ENCODE measurements around the gene FAIM2.
"Not testable (repeated sequence)": the region's sequence is repeated elsewhere in the genome, so short reads cannot be mapped to it uniquely, and the experiment has no call there.

Gene FAIM2

GRCh38 chr12:49893753-49894750 is 9.6 kb downstream of the FAIM2 start:
- no peak for DNase-seq (ENCODE audit: low spot score)

DNA sequence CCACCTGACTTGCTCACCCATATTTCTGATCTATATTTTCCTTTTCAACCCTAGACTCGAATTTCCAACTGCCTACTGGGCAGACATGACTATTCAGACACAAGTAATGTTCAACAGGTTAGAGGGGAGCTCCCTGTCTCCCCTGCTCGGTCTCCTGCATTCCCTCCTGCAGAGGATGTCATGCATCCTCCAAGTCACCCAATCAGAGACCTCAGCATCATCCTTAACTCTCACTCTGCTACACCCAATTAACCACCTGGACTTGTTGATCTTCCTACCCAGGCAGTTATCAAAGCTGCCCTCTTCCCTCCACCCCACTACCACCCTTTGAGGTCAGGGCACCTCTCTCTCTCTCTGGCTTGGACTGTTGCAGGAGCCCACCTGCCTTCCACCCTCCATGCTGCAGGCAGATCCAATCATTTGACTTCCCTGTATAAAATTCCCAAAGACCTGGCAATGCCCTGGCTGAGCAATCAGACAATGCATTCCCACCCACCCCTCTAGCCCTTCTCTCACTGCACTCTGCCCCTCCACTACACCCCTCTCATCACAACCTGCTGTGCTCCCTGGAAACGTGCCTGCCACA is 10.9 kb downstream of the FAIM2 start:
- DNase-seq (ENCODE audit: low spot score) = no peak

DNA sequence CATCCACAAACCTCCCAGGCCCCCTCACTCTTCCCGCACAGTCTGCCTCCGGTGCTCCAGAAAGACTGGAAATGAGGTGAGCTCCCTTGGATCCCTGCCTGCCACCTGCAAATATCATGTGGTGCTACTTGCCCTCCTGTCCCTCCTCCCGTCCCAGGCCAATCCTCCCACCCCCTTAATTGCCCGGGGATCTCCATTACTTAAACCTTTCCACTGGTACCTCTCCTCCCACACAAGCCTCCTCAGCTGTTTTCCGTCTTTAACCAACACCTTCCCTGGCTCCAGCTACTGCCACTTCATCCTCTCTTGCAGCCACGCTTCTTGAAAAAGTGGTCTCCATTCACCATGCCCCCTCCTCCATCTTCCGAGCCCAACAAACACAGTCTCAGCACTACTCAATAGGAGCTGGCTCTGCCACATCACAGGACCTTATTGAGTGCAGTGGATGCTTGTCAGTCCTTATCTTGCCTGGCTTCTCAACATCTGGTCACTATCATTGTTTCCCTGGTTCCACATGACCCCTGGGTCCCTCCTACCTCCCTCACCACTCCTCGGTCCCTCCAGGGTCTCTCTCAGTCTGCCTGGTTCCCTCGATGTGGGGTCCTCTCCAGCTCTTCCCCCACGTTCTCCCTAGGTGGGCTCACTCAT is 11.5 kb downstream of the FAIM2 start:
- no peak for DNase-seq (ENCODE audit: low spot score)

GRCh38 chr12:49891476-49891875 is 12.2 kb downstream of the FAIM2 start:
- DNase-seq (ENCODE audit: low spot score) = no peak

DNA sequence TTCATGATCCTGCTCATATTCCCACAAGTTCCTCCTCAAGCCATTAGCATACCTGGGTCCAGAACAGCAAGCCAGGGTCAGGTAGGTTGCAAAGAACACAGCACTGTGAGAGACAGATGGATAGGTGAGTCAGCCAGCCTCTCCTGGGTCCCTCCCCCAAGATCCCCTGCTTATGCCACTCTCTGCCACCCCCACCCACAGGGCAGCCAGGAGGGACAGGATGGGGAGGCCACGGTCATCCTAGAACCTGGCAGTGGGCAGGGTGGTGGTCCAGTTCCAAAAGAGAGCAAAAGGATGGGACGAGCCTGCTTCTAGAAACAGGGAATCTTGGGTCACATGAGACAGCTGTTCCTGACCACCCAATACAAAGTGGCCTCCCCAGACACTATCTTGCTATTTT is 12.7 kb downstream of the FAIM2 start:
- DNase-seq (ENCODE audit: low spot score) = no peak

DNA sequence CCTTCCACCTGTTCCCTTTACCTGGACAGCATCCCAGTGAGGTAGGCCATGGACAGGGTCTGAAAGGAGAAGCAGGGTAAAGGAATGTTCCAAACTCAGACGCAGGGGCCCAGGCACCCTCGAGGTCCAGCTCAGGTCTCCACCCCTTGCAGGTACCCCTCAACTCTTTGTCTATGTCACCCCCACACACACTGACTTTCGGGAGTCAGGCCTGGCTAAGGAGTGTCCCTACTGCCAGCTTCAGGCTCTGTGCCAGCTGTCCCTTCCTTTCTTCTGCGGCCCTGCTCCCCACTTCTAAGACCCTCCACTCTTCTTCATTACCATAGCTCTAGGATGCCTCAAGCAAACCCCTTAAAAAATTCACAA is 13.6 kb downstream of the FAIM2 start:
- no peak for DNase-seq (ENCODE audit: low spot score)

DNA sequence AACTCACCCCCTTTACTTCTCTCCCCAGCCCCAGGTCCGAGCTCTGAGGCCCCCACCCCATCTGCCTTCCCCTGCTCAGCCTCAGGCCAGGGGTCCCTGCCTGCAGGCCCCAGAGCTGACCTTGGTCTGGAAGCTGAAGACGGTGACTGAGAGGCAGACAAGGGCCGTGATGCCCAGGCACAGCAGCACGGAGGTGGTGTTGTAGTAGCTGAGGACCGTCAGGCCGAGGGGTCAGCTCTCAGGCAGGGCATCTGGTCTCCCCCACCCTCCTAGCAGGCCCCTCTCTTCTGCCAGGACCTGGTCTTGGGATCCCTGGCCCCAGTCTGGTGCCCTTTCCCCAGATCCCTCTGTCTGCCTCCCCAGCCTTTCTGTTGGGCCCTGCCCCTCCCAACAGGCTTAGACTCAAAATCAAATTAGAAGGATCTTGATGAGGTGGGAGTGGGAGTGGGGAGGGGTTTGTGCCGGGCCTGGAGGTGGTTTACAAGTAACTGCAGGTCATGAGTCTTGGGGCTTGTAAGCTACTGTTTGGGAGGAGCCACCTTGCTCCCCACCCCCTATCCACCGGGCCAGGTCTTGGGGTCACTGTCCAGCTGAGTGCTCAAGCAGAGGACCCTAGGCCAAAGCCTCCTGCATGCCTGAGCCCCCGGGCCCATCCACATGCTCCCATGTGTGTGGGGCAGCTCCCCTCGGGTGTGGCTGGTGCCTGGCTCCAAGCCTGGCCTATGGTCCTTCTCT is 14.2 kb downstream of the FAIM2 start:
- no peak for DNase-seq (ENCODE audit: low spot score)

DNA sequence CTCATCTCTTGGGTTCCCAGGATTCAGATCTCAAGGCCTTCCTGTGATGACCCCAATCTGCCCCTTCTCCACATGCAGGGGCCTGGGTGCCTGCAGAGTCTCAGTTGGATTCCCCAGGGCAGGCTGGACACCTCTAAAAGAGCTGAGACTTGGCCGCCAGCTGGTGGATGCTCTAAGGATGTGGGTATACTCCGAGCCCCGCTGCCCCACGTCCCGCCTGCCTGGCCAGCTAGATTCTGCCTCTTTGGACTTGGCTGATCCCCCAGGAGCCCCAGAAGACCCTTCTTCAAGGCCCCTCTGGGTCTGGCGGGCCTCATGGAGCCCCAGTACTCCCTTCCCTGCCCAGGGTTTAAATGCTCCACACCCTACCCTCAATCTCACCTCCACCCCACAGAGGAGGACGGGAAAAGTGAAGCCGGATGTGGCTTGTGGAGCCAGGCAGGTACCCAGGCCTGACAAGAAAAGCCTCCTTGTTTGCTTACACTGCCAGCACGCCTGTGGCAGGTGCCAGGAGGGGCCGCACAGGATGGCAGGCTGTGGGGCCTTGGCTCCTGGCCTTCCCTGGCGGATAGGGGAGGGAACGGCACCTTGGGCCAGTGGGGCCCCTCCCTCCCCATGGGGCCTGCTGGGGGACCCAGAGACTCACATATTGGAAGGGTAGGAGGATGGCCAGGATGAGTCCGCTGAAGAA is 15.1 kb downstream of the FAIM2 start:
- no peak for DNase-seq (ENCODE audit: low spot score)

DNA sequence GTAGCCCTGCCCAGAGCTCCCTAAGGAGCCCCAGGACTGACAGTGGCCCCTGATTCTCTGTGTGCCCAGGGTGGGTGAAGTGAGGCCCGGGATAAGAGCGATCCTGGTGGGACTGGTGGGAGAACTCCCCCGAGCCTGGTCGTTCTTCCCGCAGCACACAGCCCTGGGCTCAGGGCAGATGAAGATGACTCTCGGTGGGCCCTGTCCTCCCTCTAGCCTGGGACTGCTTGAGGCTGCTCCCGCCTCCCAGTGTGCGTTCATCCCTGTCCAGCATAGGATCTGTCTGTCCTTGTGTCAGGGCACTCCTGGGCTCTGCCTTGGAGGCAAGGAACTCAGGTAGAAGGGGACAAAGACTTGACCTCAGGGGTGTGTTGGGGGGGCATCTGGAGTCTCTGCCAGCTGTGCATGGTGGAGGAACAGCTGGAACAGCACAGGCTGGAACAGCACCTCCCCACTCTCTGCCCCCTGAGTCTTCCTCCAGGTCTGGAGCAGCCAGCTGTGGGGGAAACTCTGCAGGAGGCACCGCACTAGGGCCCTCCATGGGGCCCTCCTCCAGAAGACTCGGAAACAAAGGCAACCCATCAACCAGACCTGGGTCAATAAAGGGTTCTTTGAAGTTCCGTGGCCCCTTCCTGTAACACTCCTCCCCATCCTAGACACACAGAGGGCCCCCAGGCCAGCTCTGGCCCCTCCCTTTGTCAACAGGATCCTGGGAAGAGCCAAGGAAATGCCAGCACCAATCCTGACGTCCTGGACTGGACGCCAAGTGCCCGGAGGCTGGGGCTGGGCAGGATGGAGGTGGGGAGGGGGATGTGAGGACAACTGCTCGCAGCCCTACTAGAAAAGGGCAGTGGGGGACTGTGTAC is 15.9 kb downstream of the FAIM2 start:
- DNase-seq (ENCODE audit: low spot score) = no peak

DNA sequence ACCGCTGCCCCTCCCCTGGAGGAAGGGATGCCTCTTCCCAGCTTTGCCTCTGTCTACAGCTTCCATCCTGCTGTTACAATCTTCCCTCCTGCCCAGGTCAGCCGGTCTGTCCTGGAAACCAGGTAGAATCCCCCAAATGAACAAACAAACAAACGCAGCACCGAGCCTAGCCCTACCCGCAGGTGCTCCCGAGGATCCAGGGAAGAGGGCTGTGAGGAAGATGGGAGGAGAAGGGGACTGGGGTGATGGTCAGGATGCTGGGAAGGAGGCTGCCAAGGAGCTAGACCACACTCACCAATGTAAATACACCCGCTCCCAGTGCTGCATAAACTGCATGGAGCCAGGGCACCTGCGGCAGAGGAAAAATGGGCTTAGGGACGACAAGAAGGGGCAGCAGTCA is 16.6 kb downstream of the FAIM2 start:
- no peak for DNase-seq (ENCODE audit: low spot score)

DNA sequence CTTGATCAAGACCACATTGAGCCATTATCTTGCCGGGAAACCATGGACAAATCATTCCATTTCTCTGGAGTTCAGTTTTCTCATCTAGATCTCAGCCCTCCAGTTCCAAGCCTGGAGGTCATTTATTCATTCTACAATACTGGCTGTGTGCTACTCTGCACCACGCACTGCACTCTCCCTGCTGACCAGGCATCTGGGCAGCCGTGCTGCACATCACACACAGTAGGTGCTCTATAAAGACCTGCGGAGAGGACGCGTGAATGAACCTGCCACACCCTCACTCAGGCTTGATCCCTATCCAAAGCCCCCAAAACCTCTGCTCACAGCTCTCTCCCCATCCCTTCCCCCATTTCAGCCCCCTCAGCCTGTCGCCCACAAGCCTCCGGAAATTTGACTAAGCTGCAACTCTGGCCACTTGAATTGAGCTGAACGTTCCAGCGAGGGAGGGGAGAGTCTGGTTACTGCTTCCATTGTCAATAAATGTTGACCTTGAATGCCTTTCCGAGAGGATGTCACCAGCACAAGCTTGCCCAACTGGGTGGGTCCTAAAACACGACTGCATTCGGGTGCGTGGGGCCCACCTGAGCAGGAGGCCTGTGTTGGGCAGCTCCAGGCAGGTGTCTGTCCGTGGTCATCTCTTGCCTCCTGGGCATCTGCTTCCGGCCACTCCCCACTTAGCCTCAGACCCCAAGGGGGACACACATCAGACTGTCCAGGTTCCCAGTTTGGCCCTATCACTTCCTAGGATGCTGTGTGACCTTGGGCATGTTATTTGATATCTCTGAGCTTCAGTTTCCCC is 17.8 kb downstream of the FAIM2 start:
- no peak for DNase-seq (ENCODE audit: low spot score)

DNA sequence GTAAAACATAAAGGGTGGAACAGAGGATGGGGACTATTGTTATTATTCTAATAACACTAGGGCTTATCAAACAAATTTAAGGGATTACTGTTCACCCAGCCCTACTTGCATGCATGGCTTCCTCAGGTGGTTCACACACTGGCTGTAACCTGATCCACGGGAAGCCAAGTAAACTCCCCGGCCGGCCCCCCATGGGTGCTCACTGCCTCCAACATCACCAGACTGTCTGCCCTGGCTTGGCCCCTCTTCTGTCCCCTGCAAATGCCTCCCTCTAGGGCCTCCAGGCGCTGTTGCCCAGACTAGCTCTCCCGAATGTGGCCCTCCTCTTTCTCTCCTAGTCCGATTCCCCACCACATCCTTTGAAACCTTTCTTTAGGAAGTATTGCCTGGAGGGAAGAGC is 18.6 kb downstream of the FAIM2 start:
- no peak for DNase-seq (ENCODE audit: low spot score)

DNA sequence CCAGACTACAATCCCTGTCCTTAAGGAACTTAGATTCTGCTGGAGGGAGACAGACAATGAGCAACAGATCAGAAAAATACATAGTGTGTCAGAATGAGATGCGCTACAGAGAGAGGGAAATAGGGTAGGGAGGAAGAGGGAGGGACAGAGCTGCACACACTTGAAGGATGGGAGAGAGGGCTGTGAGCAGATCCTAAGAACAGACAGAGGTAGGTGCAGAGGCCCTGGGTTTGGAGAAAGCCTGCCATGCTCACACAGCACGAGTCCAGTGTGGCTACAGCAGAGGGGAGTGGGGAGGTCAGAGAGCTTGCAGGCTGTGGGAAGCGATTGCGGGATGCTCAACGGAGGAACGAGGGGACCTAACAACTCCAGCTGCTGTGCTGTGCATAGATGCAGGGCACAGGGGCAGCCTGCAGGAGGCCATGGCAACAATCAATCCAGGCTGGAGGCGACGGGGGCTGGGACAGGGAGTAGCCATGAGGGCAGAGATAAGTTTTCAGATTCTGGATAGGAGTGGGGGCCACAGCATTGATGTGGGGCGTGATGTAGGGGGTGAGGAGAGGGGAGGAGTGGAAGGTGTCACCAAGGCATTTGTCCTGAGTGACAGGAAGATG is 20.7 kb downstream of the FAIM2 start:
- no peak for DNase-seq (ENCODE audit: low spot score)

DNA sequence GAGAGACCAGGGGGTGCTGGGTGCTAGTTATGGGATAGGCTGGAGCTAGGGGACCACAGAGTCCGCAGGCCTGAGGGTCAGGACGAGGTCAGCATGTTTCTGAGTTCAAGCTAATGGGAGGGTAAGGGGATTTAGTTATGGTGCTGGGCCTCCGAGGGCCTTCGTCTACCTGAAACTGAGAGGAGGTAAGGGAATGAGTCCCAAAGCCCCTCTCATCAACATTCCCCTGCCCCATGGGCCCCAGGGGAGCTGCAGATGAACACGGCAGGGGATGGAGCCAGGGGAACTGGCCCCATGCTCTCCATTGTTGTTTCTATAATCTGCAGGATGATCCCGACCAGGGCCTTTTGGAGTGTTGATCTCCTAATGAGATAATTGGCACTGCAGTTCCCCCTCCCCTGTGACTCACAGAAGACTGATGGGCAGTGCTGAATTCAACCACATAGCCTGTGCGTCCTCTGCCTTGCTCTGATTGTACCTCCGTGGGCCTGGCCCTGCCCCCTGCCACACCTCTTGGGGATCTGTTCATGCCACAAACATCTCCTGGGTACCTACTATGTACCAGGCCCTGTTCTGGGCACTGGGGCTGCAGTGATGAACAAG is 21.4 kb downstream of the FAIM2 start:
- DNase-seq (ENCODE audit: low spot score) = no peak

GRCh38 chr12:49881415-49882247 is 22.1 kb downstream of the FAIM2 start:
- DNase-seq (ENCODE audit: low spot score) = no peak

DNA sequence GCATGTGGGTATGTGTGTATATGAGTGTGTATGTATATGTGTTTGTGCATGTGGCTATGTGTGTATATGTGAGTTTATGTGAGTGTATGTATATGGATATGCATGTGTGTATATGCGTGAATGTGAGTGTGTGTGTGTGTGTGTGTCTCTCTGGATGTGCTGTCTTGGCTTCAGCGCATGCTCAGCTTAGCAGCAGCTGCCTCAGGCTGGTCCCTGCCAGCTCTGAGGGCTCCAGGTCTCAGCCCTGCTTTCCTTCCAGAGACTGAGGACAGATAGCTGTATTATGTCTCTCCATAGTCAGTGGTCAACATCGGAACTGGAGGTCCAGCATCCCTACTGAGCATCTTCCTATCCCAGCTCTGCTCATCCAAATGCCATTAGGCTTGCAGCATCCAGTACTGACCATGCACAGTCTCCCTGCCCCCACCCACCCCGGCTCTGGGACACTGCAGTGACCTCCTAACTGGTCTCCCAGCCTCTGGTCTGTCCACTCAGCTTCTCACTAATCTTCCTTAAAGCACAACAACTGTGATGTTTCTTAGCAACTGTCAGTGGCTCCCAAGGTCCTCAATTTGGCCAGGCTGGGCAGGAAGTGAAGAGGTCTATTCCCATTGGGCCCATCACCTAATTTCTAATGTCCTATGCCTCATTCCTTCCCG is 22.8 kb downstream of the FAIM2 start:
- DNase-seq (ENCODE audit: low spot score) = no peak

DNA sequence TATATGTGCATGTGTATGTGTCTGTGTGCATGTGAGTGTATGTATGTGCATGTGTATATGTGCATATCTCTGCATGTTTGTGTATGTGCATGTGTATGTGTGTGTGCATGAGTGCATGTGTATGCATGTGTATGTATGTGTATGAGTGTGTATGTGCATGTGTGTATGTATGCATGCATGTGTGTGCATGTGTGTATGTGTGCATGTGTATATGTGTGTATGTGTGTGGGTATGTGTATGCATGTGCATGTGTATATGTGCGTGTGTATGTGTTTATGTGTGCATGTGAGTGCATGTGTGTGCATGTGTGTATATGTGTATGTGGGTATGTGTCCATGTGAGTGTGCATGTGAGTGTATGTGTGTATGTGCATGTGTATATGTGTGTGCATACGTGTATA is 24.6 kb downstream of the FAIM2 start:
- not testable (repeated sequence) for DNase-seq (ENCODE audit: low spot score)

- DNase-seq (ENCODE audit: low spot score) = no peak
Observed at GRCh38 chr12:49878021-49878420, 25.7 kb downstream of the FAIM2 start.

All from GM03348 (cell line).